ENCODE results near the gene ZNRF2. TPM values are rescaled to one million over a fixed set of nuclear protein-coding genes. Genes with fewer than 3 reads are reported as not detected.

ZNRF2 gene
- total RNA-seq, 6 experiments from 2014 or later, result 17.1 to 24.0 (median 18.7) TPM

GRCh38 chr7:30241767-30242166, 42.6 kb upstream of the ZNRF2 start:
- Histone ChIP-seq H3K4me1 (peaks cover 0 to 17% (median 10%) of the 10 kb centered on the region in 4 donors), H3K27ac (no peak overlapping the region), H3K27me3 (no peaks in the 10 kb centered on the region), H3K36me3 (no peaks in the 10 kb centered on the region), H3K4me3 (no peak overlapping the region), H3K9me3 (no peaks in the 10 kb centered on the region)
- no peak for DNase-seq
- TF ChIP-seq CTCF (IDR thresholded peaks at IDR 0.05) (no peak), POLR2A (IDR thresholded peaks at IDR 0.05) (no peak)
- intact Hi-C loops (cut with DNase I), result no loop called here
- WGBS (ENCODE audit: insufficient coverage, low coverage, low lambda C conversion rate, missing lambda C conversion rate), result 89% methylated on average over 2 of the region's 2 CpGs
- ATAC-seq, result no peak

- no peak overlapping the region for H3K4me3 ChIP-seq
- no peaks in the 10 kb centered on the region for H3K9me3 ChIP-seq
- H3K27ac ChIP-seq, result no peak overlapping the region
- no peaks in the 10 kb centered on the region for H3K27me3 ChIP-seq
- no peaks in the 10 kb centered on the region for H3K36me3 ChIP-seq
- TF ChIP-seq CTCF (IDR thresholded peaks at IDR 0.05) (no peak), POLR2A (IDR thresholded peaks at IDR 0.05) (no peak)
- WGBS (ENCODE audit: insufficient coverage, low coverage, low lambda C conversion rate, missing lambda C conversion rate), result 94% methylated on average over 5 of the region's 5 CpGs
- no peak for DNase-seq
- intact Hi-C loops (cut with DNase I), result no loop called here
- H3K4me1 ChIP-seq, result peaks cover 0 to 7% (median 4%) of the 10 kb centered on the region in 4 donors
- no peak for ATAC-seq
Measured at GRCh38 chr7:30244340-30244739, 40.1 kb upstream of the ZNRF2 start.

- DNase-seq (no peak), ATAC-seq (no peak)
- whole genome bisulfite sequencing (ENCODE audit: insufficient coverage, low coverage, low lambda C conversion rate, missing lambda C conversion rate), result no CpG with 5 or more reads among the region's 7 CpGs
- H3K4me1 ChIP-seq, result peaks cover 0 to 6% (median 0%) of the 10 kb centered on the region in 4 donors
- H3K9me3 ChIP-seq, result no peaks in the 10 kb centered on the region
- TF ChIP-seq POLR2A (IDR thresholded peaks at IDR 0.05), result no peak
- no peak for TF ChIP-seq CTCF (IDR thresholded peaks at IDR 0.05)
- H3K4me3 ChIP-seq, result no peak overlapping the region
- H3K36me3 ChIP-seq, result no peaks in the 10 kb centered on the region
- intact Hi-C loops (cut with DNase I), result no loop called here
- H3K27me3 ChIP-seq, result no peaks in the 10 kb centered on the region
- H3K27ac ChIP-seq, result no peak overlapping the region
Measured at GRCh38 chr7:30245913-30246312, 38.5 kb upstream of the ZNRF2 start.

- H3K36me3 ChIP-seq, result no peaks in the 10 kb centered on the region
- DNase-seq (no peak), ATAC-seq (no peak)
- H3K4me3 ChIP-seq, result no peak overlapping the region
- no CpG with 5 or more reads among the region's 8 CpGs for WGBS (ENCODE audit: insufficient coverage, low coverage, low lambda C conversion rate, missing lambda C conversion rate)
- no peaks in the 10 kb centered on the region for H3K27me3 ChIP-seq
- peaks cover 0 to 6% (median 0%) of the 10 kb centered on the region in 4 donors for H3K4me1 ChIP-seq
- no peak for TF ChIP-seq POLR2A (IDR thresholded peaks at IDR 0.05)
- TF ChIP-seq CTCF (IDR thresholded peaks at IDR 0.05), result no peak
- H3K27ac ChIP-seq, result no peak overlapping the region
- no peaks in the 10 kb centered on the region for H3K9me3 ChIP-seq
- intact Hi-C loops (cut with DNase I), result no loop called here
Measured at GRCh38 chr7:30246392-30246791, 38.0 kb upstream of the ZNRF2 start.
